ENCODE measurements around the gene OSBPL2.

The OSBPL2 gene

DNA sequence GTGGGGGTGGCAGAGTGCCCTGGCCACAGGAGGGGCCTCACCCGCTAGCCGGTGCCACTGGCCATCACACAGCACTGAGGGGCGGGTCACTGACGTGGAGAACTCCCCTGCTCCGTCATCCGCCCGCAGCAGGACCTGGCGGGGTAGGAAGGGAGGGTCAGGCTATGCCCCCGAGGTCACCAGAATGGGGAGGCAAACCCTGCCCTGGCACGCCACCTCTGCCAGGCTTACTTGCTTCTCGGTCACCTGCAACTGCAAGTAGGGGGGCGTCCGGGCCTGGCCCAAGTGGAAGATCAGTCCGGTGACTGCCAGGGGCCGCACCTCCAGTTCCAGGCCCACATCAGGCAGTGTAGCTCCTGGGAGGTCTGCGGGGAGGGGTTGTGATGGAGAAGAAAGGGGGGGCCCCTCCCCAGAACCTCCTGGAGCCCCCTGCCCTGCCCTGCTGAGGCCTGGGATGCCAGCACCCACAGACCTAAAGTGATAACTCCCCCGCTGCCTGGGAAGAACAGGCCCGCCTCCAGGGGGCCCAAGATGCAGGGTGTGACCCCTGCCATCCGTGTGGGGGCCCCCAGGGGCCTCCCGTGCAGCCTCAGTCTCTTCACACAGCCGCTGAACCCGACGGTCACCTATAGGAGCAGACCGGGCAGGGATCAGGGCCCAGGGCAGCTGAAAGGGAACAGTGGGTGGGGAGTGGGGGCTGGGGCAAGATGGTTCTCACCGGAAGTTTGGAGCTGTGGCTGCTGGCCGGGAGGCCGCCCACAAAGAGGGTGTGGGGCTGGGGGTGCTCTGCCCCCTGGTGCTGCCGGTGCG, 71.8 kb downstream of the OSBPL2 start:
- Histone ChIP-seq H2BK5ac (ENCODE audit: low read length) (no peak overlapping the region), H2AK5ac (ENCODE audit: low read length) (no peak overlapping the region), H3K56ac (ENCODE audit: low read length) (no peak overlapping the region), H3K27me3 (ENCODE audit: insufficient read depth, low read length, poor library complexity) (no peaks in the 10 kb centered on the region), H4K8ac (ENCODE audit: low read depth, low read length) (no peak overlapping the region), H3K79me2 (ENCODE audit: control insufficient read depth, insufficient read depth, low read length) (peaks cover 12% of the 10 kb centered on the region), H3K18ac (ENCODE audit: low read length) (no peak overlapping the region), H2BK120ac (ENCODE audit: low read depth, low read length) (no peak overlapping the region), H3K9ac (ENCODE audit: low read length) (no peak overlapping the region), H3K4me2 (ENCODE audit: low read length) (no peak overlapping the region), H3K23ac (ENCODE audit: low read length) (no peak overlapping the region), H3K4me1 (ENCODE audit: control insufficient read depth, low read depth, low read length) (no peaks in the 10 kb centered on the region), H2BK15ac (replicated peaks; ENCODE audit: low read depth) (no peak overlapping the region), H3K79me1 (ENCODE audit: low read length) (peaks cover 4% of the 10 kb centered on the region), H3K4ac (ENCODE audit: low read depth, low read length) (no peak overlapping the region), H4K5ac (ENCODE audit: low read length) (no peak overlapping the region), H3K27ac (ENCODE audit: low read depth, low read length) (no peak overlapping the region), H3K36me3 (ENCODE audit: control insufficient read depth, insufficient read depth, low read length) (peaks cover 29% of the 10 kb centered on the region), H3K4me3 (ENCODE audit: low read length) (no peak overlapping the region)
- DNase-seq = no peak
- no CpG with 5 or more reads among the region's 29 CpGs for WGBS (ENCODE audit: extremely low coverage, insufficient coverage, low lambda C conversion rate)

DNA sequence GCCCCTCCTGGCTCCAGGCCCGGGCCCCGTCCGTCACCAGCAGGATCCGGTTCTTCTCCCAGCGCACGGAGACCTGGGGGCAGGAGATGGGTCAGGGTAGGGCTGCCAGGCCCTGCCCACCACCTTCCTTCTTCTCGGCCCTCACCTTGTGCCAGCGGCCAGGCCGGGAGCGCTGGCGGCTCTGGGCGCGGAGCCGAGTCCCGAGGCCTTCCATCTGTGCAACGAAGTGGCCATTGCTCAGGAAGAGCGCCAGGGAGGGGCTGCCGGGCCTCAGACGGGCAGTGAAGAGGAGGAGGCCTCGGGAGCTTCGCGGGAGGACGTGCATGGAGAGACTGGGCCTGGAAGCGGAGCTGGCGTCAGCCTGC, 72.4 kb downstream of the OSBPL2 start:
- Histone ChIP-seq H3K4ac (ENCODE audit: low read depth, low read length) (no peak overlapping the region), H3K23ac (ENCODE audit: low read length) (no peak overlapping the region), H3K27ac (ENCODE audit: low read depth, low read length) (no peak overlapping the region), H2BK15ac (replicated peaks; ENCODE audit: low read depth) (no peak overlapping the region), H4K5ac (ENCODE audit: low read length) (no peak overlapping the region), H3K4me2 (ENCODE audit: low read length) (no peak overlapping the region), H2BK120ac (ENCODE audit: low read depth, low read length) (no peak overlapping the region), H3K27me3 (ENCODE audit: insufficient read depth, low read length, poor library complexity) (no peaks in the 10 kb centered on the region), H4K8ac (ENCODE audit: low read depth, low read length) (no peak overlapping the region), H3K18ac (ENCODE audit: low read length) (no peak overlapping the region), H2AK5ac (ENCODE audit: low read length) (no peak overlapping the region), H3K56ac (ENCODE audit: low read length) (no peak overlapping the region), H3K4me3 (ENCODE audit: low read length) (no peak overlapping the region), H3K36me3 (ENCODE audit: control insufficient read depth, insufficient read depth, low read length) (peaks cover 27% of the 10 kb centered on the region), H3K9ac (ENCODE audit: low read length) (no peak overlapping the region), H3K79me1 (ENCODE audit: low read length) (peaks cover 2% of the 10 kb centered on the region), H3K79me2 (ENCODE audit: control insufficient read depth, insufficient read depth, low read length) (peaks cover 6% of the 10 kb centered on the region), H2BK5ac (ENCODE audit: low read length) (no peak overlapping the region), H3K4me1 (ENCODE audit: control insufficient read depth, low read depth, low read length) (no peaks in the 10 kb centered on the region)
- no CpG with 5 or more reads among the region's 25 CpGs for WGBS (ENCODE audit: extremely low coverage, insufficient coverage, low lambda C conversion rate)
- no peak for DNase-seq

DNA sequence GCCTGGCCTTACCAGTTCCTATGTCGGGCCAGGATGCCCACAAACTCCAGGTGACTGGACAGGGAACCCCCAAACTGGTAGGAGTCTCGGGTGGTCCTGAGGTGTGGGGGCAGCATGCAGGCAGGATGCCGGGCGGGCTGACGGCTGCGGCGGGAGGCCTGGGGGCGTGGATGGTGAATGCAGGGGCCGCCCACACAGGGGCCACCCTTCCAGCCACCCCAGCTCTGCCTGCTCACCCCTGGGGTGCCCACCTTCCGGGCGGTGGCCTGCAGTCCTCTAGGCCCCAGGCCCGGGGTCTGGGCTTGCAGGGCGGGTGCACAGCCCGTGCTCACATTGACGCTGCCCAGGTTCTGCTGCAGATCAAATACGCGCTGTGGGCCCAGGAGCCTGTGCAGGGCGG, 72.8 kb downstream of the OSBPL2 start:
- no peak overlapping the region for H2BK120ac ChIP-seq (ENCODE audit: low read depth, low read length)
- H3K4me1 ChIP-seq (ENCODE audit: control insufficient read depth, low read depth, low read length) = no peaks in the 10 kb centered on the region
- H4K8ac ChIP-seq (ENCODE audit: low read depth, low read length) = no peak overlapping the region
- H3K4me2 ChIP-seq (ENCODE audit: low read length) = no peak overlapping the region
- no peak overlapping the region for H3K23ac ChIP-seq (ENCODE audit: low read length)
- no peak overlapping the region for H2AK5ac ChIP-seq (ENCODE audit: low read length)
- no CpG with 5 or more reads among the region's 18 CpGs for WGBS (ENCODE audit: extremely low coverage, insufficient coverage, low lambda C conversion rate)
- peaks cover 24% of the 10 kb centered on the region for H3K36me3 ChIP-seq (ENCODE audit: control insufficient read depth, insufficient read depth, low read length)
- H3K4me3 ChIP-seq (ENCODE audit: low read length) = no peak overlapping the region
- H3K56ac ChIP-seq (ENCODE audit: low read length) = no peak overlapping the region
- no peak overlapping the region for H2BK5ac ChIP-seq (ENCODE audit: low read length)
- no peak overlapping the region for H3K9ac ChIP-seq (ENCODE audit: low read length)
- no peak overlapping the region for H3K27ac ChIP-seq (ENCODE audit: low read depth, low read length)
- H2BK15ac ChIP-seq (replicated peaks; ENCODE audit: low read depth) = no peak overlapping the region
- H4K5ac ChIP-seq (ENCODE audit: low read length) = no peak overlapping the region
- H3K4ac ChIP-seq (ENCODE audit: low read depth, low read length) = no peak overlapping the region
- H3K27me3 ChIP-seq (ENCODE audit: insufficient read depth, low read length, poor library complexity) = no peaks in the 10 kb centered on the region
- peaks cover 2% of the 10 kb centered on the region for H3K79me2 ChIP-seq (ENCODE audit: control insufficient read depth, insufficient read depth, low read length)
- DNase-seq = no peak
- no peak overlapping the region for H3K18ac ChIP-seq (ENCODE audit: low read length)
- H3K79me1 ChIP-seq (ENCODE audit: low read length) = no peaks in the 10 kb centered on the region

GRCh38 chr20:62311832-62312661, 73.7 kb downstream of the OSBPL2 start:
- H2BK5ac ChIP-seq (ENCODE audit: low read length) = no peak overlapping the region
- H3K4ac ChIP-seq (ENCODE audit: low read depth, low read length) = no peak overlapping the region
- no peak overlapping the region for H3K23ac ChIP-seq (ENCODE audit: low read length)
- H3K27ac ChIP-seq (ENCODE audit: low read depth, low read length) = no peak overlapping the region
- H4K5ac ChIP-seq (ENCODE audit: low read length) = no peak overlapping the region
- peaks cover 26% of the 10 kb centered on the region for H3K36me3 ChIP-seq (ENCODE audit: control insufficient read depth, insufficient read depth, low read length)
- H4K8ac ChIP-seq (ENCODE audit: low read depth, low read length) = no peak overlapping the region
- no peaks in the 10 kb centered on the region for H3K4me1 ChIP-seq (ENCODE audit: control insufficient read depth, low read depth, low read length)
- H3K4me2 ChIP-seq (ENCODE audit: low read length) = no peak overlapping the region
- H3K79me1 ChIP-seq (ENCODE audit: low read length) = no peaks in the 10 kb centered on the region
- H2BK15ac ChIP-seq (replicated peaks; ENCODE audit: low read depth) = no peak overlapping the region
- no peak overlapping the region for H2AK5ac ChIP-seq (ENCODE audit: low read length)
- H3K18ac ChIP-seq (ENCODE audit: low read length) = no peak overlapping the region
- WGBS (ENCODE audit: extremely low coverage, insufficient coverage, low lambda C conversion rate) = no CpG with 5 or more reads among the region's 60 CpGs
- H3K4me3 ChIP-seq (ENCODE audit: low read length) = no peak overlapping the region
- H3K9ac ChIP-seq (ENCODE audit: low read length) = no peak overlapping the region
- H3K56ac ChIP-seq (ENCODE audit: low read length) = no peak overlapping the region
- no peak overlapping the region for H2BK120ac ChIP-seq (ENCODE audit: low read depth, low read length)
- no peaks in the 10 kb centered on the region for H3K79me2 ChIP-seq (ENCODE audit: control insufficient read depth, insufficient read depth, low read length)
- H3K27me3 ChIP-seq (ENCODE audit: insufficient read depth, low read length, poor library complexity) = no peaks in the 10 kb centered on the region
- DNase-seq = no peak

DNA sequence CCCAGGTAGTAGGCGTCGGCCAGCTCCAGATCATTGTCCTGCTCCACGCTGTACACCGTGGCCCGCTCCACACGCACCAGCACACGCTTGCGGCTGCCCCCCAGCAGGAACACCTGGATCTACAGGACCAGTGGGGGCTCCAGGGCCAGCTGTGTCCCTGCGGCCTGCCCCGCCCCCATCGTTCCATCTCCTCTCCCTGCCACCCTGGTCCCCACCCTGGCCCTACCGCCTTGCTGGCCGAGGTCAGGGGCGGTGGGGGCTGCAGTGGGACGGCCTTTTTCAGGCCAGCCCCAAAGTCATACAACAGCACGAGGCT, 74.3 kb downstream of the OSBPL2 start:
- Histone ChIP-seq H3K4ac (ENCODE audit: low read depth, low read length) (no peak overlapping the region), H3K4me3 (ENCODE audit: low read length) (no peak overlapping the region), H2BK5ac (ENCODE audit: low read length) (no peak overlapping the region), H4K8ac (ENCODE audit: low read depth, low read length) (no peak overlapping the region), H2AK5ac (ENCODE audit: low read length) (no peak overlapping the region), H3K9ac (ENCODE audit: low read length) (no peak overlapping the region), H3K27me3 (ENCODE audit: insufficient read depth, low read length, poor library complexity) (no peaks in the 10 kb centered on the region), H2BK120ac (ENCODE audit: low read depth, low read length) (no peak overlapping the region), H3K4me1 (ENCODE audit: control insufficient read depth, low read depth, low read length) (no peaks in the 10 kb centered on the region), H3K23ac (ENCODE audit: low read length) (no peak overlapping the region), H3K79me2 (ENCODE audit: control insufficient read depth, insufficient read depth, low read length) (no peaks in the 10 kb centered on the region), H3K4me2 (ENCODE audit: low read length) (no peak overlapping the region), H3K79me1 (ENCODE audit: low read length) (no peaks in the 10 kb centered on the region), H4K5ac (ENCODE audit: low read length) (no peak overlapping the region), H3K36me3 (ENCODE audit: control insufficient read depth, insufficient read depth, low read length) (peaks cover 25% of the 10 kb centered on the region), H3K18ac (ENCODE audit: low read length) (no peak overlapping the region), H3K27ac (ENCODE audit: low read depth, low read length) (no peak overlapping the region), H2BK15ac (replicated peaks; ENCODE audit: low read depth) (no peak overlapping the region), H3K56ac (ENCODE audit: low read length) (no peak overlapping the region)
- DNase-seq = no peak
- no CpG with 5 or more reads among the region's 16 CpGs for WGBS (ENCODE audit: extremely low coverage, insufficient coverage, low lambda C conversion rate)
